ENCODE measurements around the gene BEST4.

DNA sequence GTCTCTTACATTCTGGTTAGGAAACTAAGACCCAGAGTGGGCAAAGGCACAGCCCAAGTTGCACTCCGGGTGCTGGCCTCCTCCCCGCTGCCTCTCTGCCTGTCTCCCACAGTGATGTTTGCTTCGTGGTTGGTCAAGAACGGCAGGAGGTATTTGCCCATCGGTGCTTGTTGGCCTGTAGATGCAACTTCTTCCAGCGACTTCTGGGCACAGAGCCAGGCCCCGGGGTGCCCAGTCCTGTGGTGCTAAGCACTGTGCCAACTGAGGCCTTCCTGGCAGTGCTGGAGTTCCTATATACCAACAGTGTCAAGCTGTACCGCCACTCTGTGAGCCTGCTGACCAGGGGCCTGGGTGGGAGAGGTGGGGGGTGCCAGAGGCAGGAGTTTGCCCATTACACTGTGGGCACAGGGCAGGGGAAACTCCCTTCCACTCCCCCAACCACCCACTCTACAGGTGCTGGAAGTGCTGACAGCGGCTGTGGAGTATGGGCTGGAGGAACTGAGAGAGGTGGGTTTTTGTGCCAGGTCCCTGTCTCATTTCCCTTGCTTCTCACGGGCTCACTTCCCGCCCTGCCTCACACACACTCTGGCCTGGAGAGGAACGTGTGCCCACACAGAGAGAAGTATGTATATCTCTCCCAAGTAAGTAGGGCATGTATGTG, 22.3 kb upstream of the BEST4 start:
- TF ChIP-seq ZNF335 (tag by site-specific recombination; conservative IDR thresholded peaks at IDR 0.05), result no peak
- no peak for TF ChIP-seq PRDM1 (tag by site-specific recombination; IDR thresholded peaks at IDR 0.05)
- TF ChIP-seq, protein P1, sequence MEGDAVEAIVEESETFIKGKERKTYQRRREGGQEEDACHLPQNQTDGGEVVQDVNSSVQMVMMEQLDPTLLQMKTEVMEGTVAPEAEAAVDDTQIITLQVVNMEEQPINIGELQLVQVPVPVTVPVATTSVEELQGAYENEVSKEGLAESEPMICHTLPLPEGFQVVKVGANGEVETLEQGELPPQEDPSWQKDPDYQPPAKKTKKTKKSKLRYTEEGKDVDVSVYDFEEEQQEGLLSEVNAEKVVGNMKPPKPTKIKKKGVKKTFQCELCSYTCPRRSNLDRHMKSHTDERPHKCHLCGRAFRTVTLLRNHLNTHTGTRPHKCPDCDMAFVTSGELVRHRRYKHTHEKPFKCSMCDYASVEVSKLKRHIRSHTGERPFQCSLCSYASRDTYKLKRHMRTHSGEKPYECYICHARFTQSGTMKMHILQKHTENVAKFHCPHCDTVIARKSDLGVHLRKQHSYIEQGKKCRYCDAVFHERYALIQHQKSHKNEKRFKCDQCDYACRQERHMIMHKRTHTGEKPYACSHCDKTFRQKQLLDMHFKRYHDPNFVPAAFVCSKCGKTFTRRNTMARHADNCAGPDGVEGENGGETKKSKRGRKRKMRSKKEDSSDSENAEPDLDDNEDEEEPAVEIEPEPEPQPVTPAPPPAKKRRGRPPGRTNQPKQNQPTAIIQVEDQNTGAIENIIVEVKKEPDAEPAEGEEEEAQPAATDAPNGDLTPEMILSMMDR (tag by site-specific recombination; IDR thresholded peaks at IDR 0.05), result no peak
- no peak for TF ChIP-seq ZNF510 (tag by site-specific recombination; IDR thresholded peaks at IDR 0.05; ENCODE audit: insufficient replicate concordance)
- TF ChIP-seq REPIN1 (tag by site-specific recombination; IDR thresholded peaks at IDR 0.05; ENCODE audit: low read depth), result no peak

Data from HEK293 (cell line).